HEK293 (cell line): ENCODE results near the gene ACTR6.

Source experiments
- CTCF ChIA-PET: fragments of 350-600 bp; formaldehyde crosslinking; extraction: SDS; loops from one replicate; lab custom pipeline; 2021; ENCODE audit warnings: antibody characterized with exemption; lab: Yijun Ruan, JAX
- POLR2A ChIA-PET: fragments of 300-600 bp; formaldehyde crosslinking; extraction: SDS; loops from one replicate; lab custom pipeline; 2020; ENCODE audit warnings: antibody characterized with exemption, inconsistent platforms; lab: Yijun Ruan, JAX
- H3K27ac ChIP-seq: fragments of 200-500 bp; sonication (Bioruptor generic); 2 replicates; pipeline ENCODE4 v1.5.1; 2014; ENCODE audit warnings: low read depth, low read length, control low read depth, inconsistent platforms; ENCODE audit errors: extremely low read depth
- H3K36me3 ChIP-seq, 2 experiments: fragments of 200-500 bp in 1 of 2; sonication (Bioruptor generic) in 1 of 2; 1 replicate in 1 of 2; 2 replicates in 1 of 2; pipeline ENCODE4 v1.5.1; 2014 to 2017; ENCODE audit warnings: inconsistent platforms in 2 of 2, low read length in 2 of 2; ENCODE audit not compliant: control insufficient read depth in 2 of 2, insufficient read depth in 1 of 2
- H3K4me1 ChIP-seq: fragments of 200-500 bp; sonication (Bioruptor generic); 2 replicates; pipeline ENCODE4 v1.5.1; 2014; ENCODE audit warnings: mild to moderate bottlenecking, low read length, inconsistent platforms; ENCODE audit not compliant: control insufficient read depth, insufficient read depth
- H3K4me3 ChIP-seq: 2 replicates; pipeline ENCODE4 v1.5.1; 2011; ENCODE audit warnings: low read depth, mild to moderate bottlenecking, control low read depth, low read length, moderate library complexity
- H3K9me3 ChIP-seq: fragments of 200-500 bp; sonication (Bioruptor generic); 2 replicates; pipeline ENCODE4 v1.5.1; 2014; ENCODE audit warnings: low read depth, low read length, inconsistent platforms; ENCODE audit not compliant: control insufficient read depth, insufficient read depth
- BCL11A ChIP-seq: fragments of 450-650 bp; formaldehyde crosslinking; IDR thresholded peaks from 2 replicates; pipeline ENCODE4 v1.5.1; 2016; ENCODE audit warnings: low read depth, missing biosample characterization, missing genetic modification characterization
- INSM2 ChIP-seq: fragments of 450-650 bp; formaldehyde crosslinking; IDR thresholded peaks from 2 replicates; pipeline ENCODE4 v1.5.1; 2016; ENCODE audit warnings: missing biosample characterization, missing genetic modification characterization
- KLF16 ChIP-seq: fragments of 450-650 bp; formaldehyde crosslinking; IDR thresholded peaks from 2 replicates; pipeline ENCODE4 v1.5.1; 2017; ENCODE audit warnings: missing biosample characterization, missing genetic modification characterization
- KLF8 ChIP-seq: fragments of 450-650 bp; formaldehyde crosslinking; IDR thresholded peaks from 2 replicates; pipeline ENCODE4 v1.5.1; 2016; ENCODE audit warnings: missing biosample characterization, missing genetic modification characterization
- KLF9 ChIP-seq: fragments of 450-650 bp; formaldehyde crosslinking; IDR thresholded peaks from 2 replicates; pipeline ENCODE4 v1.5.1; 2016; ENCODE audit warnings: missing biosample characterization, missing genetic modification characterization, low read depth
- PRDM4 ChIP-seq: fragments of 450-650 bp; formaldehyde crosslinking; IDR thresholded peaks from 2 replicates; pipeline ENCODE4 v1.5.1; 2017; ENCODE audit warnings: missing biosample characterization, missing genetic modification characterization
- PRDM6 ChIP-seq: fragments of 450-650 bp; formaldehyde crosslinking; IDR thresholded peaks from 2 replicates; pipeline ENCODE4 v1.5.1; 2017; ENCODE audit warnings: missing biosample characterization, missing genetic modification characterization
- WT1 ChIP-seq: fragments of 450-650 bp; formaldehyde crosslinking; IDR thresholded peaks from 2 replicates; pipeline ENCODE4 v1.5.1; 2016; ENCODE audit warnings: missing biosample characterization, missing genetic modification characterization
- ZBTB17 ChIP-seq: fragments of 450-650 bp; formaldehyde crosslinking; IDR thresholded peaks from 2 replicates; pipeline ENCODE4 v1.5.1; 2016; ENCODE audit warnings: missing biosample characterization, missing genetic modification characterization
- ZBTB26 ChIP-seq: fragments of 450-650 bp; formaldehyde crosslinking; optimal IDR thresholded peaks from 2 replicates; pipeline ENCODE3; 2016; ENCODE audit warnings: missing biosample characterization, mild to moderate bottlenecking, missing genetic modification characterization
- ZBTB6 ChIP-seq: fragments of 450-650 bp; formaldehyde crosslinking; IDR thresholded peaks from 2 replicates; pipeline ENCODE4 v1.5.1; 2017; ENCODE audit warnings: missing biosample characterization, missing genetic modification characterization
- ZNF112 ChIP-seq: fragments of 450-650 bp; formaldehyde crosslinking; IDR thresholded peaks from 2 replicates; pipeline ENCODE4 v1.5.0; 2017; ENCODE audit warnings: missing biosample characterization, missing genetic modification characterization
- ZNF146 ChIP-seq: fragments of 450-650 bp; formaldehyde crosslinking; IDR thresholded peaks from 2 replicates; pipeline ENCODE4 v1.5.1; 2016; ENCODE audit warnings: missing biosample characterization, missing genetic modification characterization
- ZNF214 ChIP-seq: fragments of 450-650 bp; formaldehyde crosslinking; IDR thresholded peaks from 2 replicates; pipeline ENCODE4 v1.5.1; 2017; ENCODE audit warnings: missing biosample characterization, mild to moderate bottlenecking, missing genetic modification characterization, borderline replicate concordance
- ZNF24 ChIP-seq: fragments of 450-650 bp; formaldehyde crosslinking; IDR thresholded peaks from 2 replicates; pipeline ENCODE4 v1.5.1; 2016; ENCODE audit warnings: missing biosample characterization, missing genetic modification characterization
- ZNF416 ChIP-seq: fragments of 450-650 bp; formaldehyde crosslinking; IDR thresholded peaks from 2 replicates; pipeline ENCODE4 v1.5.1; 2016; ENCODE audit warnings: missing biosample characterization, missing genetic modification characterization
- ZNF513 ChIP-seq: fragments of 450-650 bp; IDR thresholded peaks from 2 replicates; pipeline ENCODE4 v1.5.1; 2018; ENCODE audit warnings: missing biosample characterization, missing genetic modification characterization
- ZNF529 ChIP-seq: fragments of 450-650 bp; formaldehyde crosslinking; IDR thresholded peaks from 2 replicates; pipeline ENCODE4 v1.5.1; 2017; ENCODE audit warnings: missing genetic modification characterization, missing biosample characterization; ENCODE audit not compliant: insufficient replicate concordance
- ZNF560 ChIP-seq: fragments of 450-650 bp; formaldehyde crosslinking; IDR thresholded peaks from 2 replicates; pipeline ENCODE4 v1.5.1; 2017; ENCODE audit warnings: missing biosample characterization, missing genetic modification characterization, borderline replicate concordance
- ZNF571 ChIP-seq: fragments of 450-650 bp; formaldehyde crosslinking; IDR thresholded peaks from 2 replicates; pipeline ENCODE4 v1.5.0; 2017; ENCODE audit warnings: missing biosample characterization, missing genetic modification characterization
- ZNF654 ChIP-seq: fragments of 450-650 bp; formaldehyde crosslinking; IDR thresholded peaks from 2 replicates; pipeline ENCODE4 v1.5.1; 2016; ENCODE audit warnings: low read depth, missing biosample characterization, missing genetic modification characterization
- ZNF701 ChIP-seq: fragments of 450-650 bp; formaldehyde crosslinking; IDR thresholded peaks from 2 replicates; pipeline ENCODE4 v1.5.1; 2016; ENCODE audit warnings: missing biosample characterization, missing genetic modification characterization
- ZNF707 ChIP-seq: fragments of 450-650 bp; formaldehyde crosslinking; IDR thresholded peaks from 2 replicates; pipeline ENCODE4 v1.5.1; 2016; ENCODE audit warnings: missing biosample characterization, missing genetic modification characterization
- ZNF747 ChIP-seq: fragments of 450-650 bp; formaldehyde crosslinking; IDR thresholded peaks from 2 replicates; pipeline ENCODE4 v1.5.1; 2016; ENCODE audit warnings: missing biosample characterization, missing genetic modification characterization
- ZSCAN23 ChIP-seq: fragments of 450-650 bp; formaldehyde crosslinking; IDR thresholded peaks from 2 replicates; pipeline ENCODE4 v1.5.1; 2016; ENCODE audit warnings: missing biosample characterization, missing genetic modification characterization
- ZSCAN5A ChIP-seq: fragments of 450-650 bp; formaldehyde crosslinking; IDR thresholded peaks from 2 replicates; pipeline ENCODE4 v1.5.1; 2016; ENCODE audit warnings: missing biosample characterization, missing genetic modification characterization

ACTR6 gene

GRCh38 chr12:100234166-100234565 is 33.6 kb downstream of the ACTR6 start (continued):
- TF ChIP-seq ZBTB6 = no peak
- no peak for TF ChIP-seq ZNF701 (tag by site-specific recombination)
- TF ChIP-seq ZNF571 (tag by site-specific recombination) = no peak
- TF ChIP-seq ZNF24 = no peak
- TF ChIP-seq ZNF416 (tag by site-specific recombination) = no peak
- TF ChIP-seq ZNF513 (tag by site-specific recombination) = no peak
- no peak for TF ChIP-seq ZNF214
- no peak for TF ChIP-seq ZSCAN5A
- TF ChIP-seq KLF8 (tag by site-specific recombination) = no peak
- TF ChIP-seq ZNF112 (tag by site-specific recombination) = no peak
- no peak for TF ChIP-seq ZNF146
- TF ChIP-seq ZNF529 = no peak
- TF ChIP-seq PRDM4 = no peak
- no peak for TF ChIP-seq ZSCAN23 (tag by site-specific recombination)
- TF ChIP-seq ZNF560 = no peak

- Histone ChIP-seq H3K4me1 (no peaks in the 10 kb centered on the region), H3K27ac (no peak overlapping the region), H3K36me3 (no peaks in the 10 kb centered on the region; a peak in 1 of 3 replicates), H3K4me3 (no peak overlapping the region), H3K9me3 (no peaks in the 10 kb centered on the region)
- ChIA-PET POLR2A (interaction anchor here (0.7 kb wide), 1 partner anchor 22 kb away, joined by 3 read pairs; no protein-coding TSS in a partner anchor), CTCF (interaction anchor here (0.6 to 3.3 kb wide), 30 partner anchors 8 to 1641 kb away, joined by 3 to 17 read pairs (median 3); partner anchors contain the start of gene SLC25A3)
- TF ChIP-seq ZNF747 (tag by site-specific recombination) (no peak), ZNF560 (no peak), KLF9 (tag by site-specific recombination) (no peak), WT1 (tag by site-specific recombination) (no peak), INSM2 (tag by site-specific recombination) (no peak), PRDM6 (peak; percentile 50; the same call in 1 of the 2 replicates), KLF16 (tag by site-specific recombination) (no peak), ZBTB26 (tag by site-specific recombination) (no peak), ZNF654 (tag by site-specific recombination) (peak; percentile 89), BCL11A (tag by site-specific recombination) (no peak), ZNF707 (tag by site-specific recombination) (no peak), ZBTB17 (tag by site-specific recombination) (no peak)
These were observed 34.1 kb downstream of the ACTR6 start for GRCh38 chr12:100234591-100235304.
